ENCODE results near the gene MAN1A2. TPM values are rescaled to one million over a fixed set of nuclear protein-coding genes. Genes with fewer than 3 reads are reported as not detected.
"Not testable (repeated sequence)": the region's sequence is repeated elsewhere in the genome, so short reads cannot be mapped to it uniquely, and the experiment has no call there.

The MAN1A2 gene
- total RNA-seq, 1 experiment from 2014 or later: 46.5 TPM

- no peak for DNase-seq (ENCODE audit: low read depth)
These were observed 189.7 kb downstream of the MAN1A2 start for GRCh38 chr1:117556976-117557375.

DNA sequence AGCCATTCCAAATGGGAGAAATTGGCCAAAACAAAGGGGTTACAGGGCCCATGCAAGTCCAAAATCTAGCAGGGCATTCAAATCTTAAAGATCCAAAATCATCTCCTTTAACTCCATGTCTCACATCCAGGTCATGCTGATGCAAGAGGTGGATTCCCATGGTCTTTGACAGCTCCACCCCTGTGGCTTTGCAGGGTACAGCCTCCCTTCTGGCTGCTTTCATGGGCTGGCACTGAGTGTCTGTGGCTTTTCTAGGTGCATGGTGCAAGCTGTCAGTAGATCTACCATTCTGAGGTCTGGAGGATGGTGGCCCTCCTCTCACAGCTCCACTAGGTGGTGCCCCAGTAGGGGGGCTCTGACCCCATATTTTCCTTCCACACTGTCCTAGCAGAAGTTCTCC, 191.2 kb downstream of the MAN1A2 start:
- DNase-seq (ENCODE audit: low read depth): not testable (repeated sequence)

GRCh38 chr1:117559139-117559538, 191.9 kb downstream of the MAN1A2 start:
- DNase-seq (ENCODE audit: low read depth): no peak

GRCh38 chr1:117559985-117560384, 192.7 kb downstream of the MAN1A2 start:
- no peak for DNase-seq (ENCODE audit: low read depth)

DNA sequence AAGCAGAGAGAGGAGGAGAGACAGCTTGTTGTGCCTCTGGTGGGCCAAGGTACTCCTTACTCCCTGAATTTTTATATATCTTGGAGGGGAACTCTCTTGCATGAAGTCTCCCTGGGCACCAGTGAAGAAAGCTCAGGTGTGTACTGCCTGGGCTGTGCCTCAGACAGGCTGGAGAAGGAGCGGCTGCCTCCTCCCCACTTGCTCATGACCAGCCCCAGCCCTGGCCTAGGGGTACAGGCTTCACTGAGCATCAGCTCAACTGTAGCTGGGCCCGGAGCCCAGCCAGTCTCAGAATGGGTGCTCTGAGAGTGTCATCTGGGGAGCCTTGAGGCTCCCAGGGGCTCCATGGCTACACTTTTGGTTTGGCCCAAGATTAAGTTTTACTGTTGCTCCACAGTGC, 193.8 kb downstream of the MAN1A2 start:
- DNase-seq (ENCODE audit: low read depth): no peak

GRCh38 chr1:117561551-117561950, 194.3 kb downstream of the MAN1A2 start:
- no peak for DNase-seq (ENCODE audit: low read depth)

DNA sequence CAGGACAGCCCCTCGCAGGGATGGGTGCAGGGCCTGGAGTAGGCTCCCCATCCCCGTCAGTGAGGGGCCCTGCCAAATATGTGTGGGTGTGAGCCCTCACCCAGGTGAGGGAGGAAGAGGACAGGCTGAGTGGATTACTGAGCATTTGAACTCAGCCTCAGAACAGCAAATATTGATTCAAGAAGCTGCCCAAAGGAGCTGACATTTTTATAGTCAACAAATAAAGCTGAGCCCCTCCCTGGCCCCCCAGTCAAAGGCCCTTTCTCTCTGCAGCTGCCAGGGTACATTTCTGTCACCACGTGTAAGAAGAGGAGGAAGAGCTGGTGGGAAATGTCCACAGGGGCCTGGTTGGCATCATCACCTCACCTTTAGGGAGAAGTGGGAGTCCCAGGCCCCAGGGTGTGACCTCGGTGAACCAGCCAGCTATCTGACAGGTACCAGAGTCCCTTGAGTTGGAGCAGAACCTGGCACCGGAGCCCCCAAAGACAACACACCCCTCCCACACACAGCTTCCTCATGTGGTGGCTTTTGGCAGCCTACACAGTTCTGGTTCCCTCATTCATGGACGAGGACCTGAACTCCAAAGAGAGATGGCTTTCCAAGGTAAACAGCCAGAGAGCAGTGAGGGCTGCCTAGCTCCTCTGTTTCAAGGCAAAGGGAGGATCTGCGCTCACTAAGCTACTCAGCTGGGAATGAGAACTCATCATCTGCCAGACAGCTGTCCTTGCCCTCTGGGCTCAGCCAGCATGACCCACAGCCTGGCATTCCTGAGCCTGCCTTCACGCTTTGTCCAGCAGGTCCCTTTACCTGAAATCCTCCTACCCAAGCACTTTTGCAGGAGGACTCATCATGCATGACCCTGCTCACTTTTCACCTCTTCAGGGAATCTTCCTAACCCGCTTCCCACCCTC, 195.6 kb downstream of the MAN1A2 start:
- DNase-seq (ENCODE audit: low read depth): no peak

DNA sequence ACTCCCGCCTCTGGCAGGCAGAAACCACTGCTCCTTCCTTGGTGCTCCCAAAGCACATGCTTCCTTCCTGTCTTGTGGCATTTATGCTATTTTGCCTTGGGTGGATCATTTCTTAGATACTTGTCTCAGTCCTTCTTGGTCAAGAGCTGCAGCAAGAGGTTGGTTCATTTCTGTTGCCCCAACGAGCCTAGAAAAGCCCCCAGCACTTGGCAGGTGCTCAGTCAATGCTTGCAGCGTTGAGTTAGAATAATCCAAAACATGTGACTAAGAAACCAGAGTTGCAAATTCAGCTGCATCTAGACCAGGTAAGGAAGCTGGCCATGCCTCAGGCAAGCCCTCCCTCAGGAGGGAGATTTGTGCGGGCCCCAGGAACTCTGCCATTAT, 196.2 kb downstream of the MAN1A2 start:
- no peak for DNase-seq (ENCODE audit: low read depth)

- no peak for DNase-seq (ENCODE audit: low read depth)
These were observed 197.2 kb downstream of the MAN1A2 start for GRCh38 chr1:117564227-117565075.

- DNase-seq (ENCODE audit: low read depth): no peak
These were observed 197.9 kb downstream of the MAN1A2 start for GRCh38 chr1:117565076-117565556.

GRCh38 chr1:117565745-117566455, 198.7 kb downstream of the MAN1A2 start:
- DNase-seq (ENCODE audit: low read depth): no peak

DNA sequence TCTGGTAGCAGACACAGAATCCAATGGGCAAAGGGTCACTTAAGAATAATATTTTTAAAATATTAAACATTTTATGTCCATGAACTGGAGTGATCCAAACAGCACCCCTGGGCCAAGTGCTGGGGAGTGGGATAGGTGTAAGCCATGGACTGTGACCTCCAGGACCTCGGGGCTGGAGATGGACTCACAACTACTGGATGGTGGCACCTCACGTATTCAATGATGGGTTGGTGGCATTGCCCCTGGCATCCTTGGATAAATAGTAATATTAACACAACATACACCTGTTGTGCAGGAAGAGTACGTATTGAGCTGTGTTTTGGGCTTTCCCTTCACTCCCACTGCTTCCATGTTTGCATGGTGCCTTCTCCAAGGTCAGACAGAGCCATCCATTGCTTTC, 199.3 kb downstream of the MAN1A2 start:
- no peak for DNase-seq (ENCODE audit: low read depth)

DNA sequence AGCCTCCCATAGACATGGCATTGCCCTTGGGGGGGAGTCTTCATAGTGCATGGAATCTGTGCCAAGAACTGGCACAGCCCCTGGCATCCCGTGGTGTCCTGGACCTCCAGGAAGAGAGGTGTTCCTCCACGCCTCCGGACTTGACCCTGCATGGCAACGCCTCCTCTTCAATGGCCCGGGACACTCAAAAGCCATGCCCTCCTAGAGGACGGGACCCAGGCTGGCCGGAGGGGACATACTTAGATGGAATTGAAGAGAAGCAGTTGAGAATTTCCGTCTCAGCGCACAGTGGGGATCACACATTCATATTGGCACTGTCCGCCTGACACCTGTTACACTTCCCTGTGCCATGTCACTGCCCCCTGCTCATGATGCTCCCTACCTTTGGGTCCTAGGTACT, 200.2 kb downstream of the MAN1A2 start:
- DNase-seq (ENCODE audit: low read depth): no peak

GRCh38 chr1:117567976-117568375, 200.7 kb downstream of the MAN1A2 start:
- no peak for DNase-seq (ENCODE audit: low read depth)

- no peak for DNase-seq (ENCODE audit: low read depth)
These were observed 201.8 kb downstream of the MAN1A2 start for GRCh38 chr1:117568999-117569398.

- DNase-seq (ENCODE audit: low read depth): no peak
These were observed 202.6 kb downstream of the MAN1A2 start for GRCh38 chr1:117569856-117570255.

GRCh38 chr1:117570988-117571409, 203.8 kb downstream of the MAN1A2 start:
- no peak for DNase-seq (ENCODE audit: low read depth)

GRCh38 chr1:117571496-117571895, 204.2 kb downstream of the MAN1A2 start:
- no peak for DNase-seq (ENCODE audit: low read depth)

GRCh38 chr1:117572546-117572945, 205.3 kb downstream of the MAN1A2 start:
- DNase-seq (ENCODE audit: low read depth): no peak

DNA sequence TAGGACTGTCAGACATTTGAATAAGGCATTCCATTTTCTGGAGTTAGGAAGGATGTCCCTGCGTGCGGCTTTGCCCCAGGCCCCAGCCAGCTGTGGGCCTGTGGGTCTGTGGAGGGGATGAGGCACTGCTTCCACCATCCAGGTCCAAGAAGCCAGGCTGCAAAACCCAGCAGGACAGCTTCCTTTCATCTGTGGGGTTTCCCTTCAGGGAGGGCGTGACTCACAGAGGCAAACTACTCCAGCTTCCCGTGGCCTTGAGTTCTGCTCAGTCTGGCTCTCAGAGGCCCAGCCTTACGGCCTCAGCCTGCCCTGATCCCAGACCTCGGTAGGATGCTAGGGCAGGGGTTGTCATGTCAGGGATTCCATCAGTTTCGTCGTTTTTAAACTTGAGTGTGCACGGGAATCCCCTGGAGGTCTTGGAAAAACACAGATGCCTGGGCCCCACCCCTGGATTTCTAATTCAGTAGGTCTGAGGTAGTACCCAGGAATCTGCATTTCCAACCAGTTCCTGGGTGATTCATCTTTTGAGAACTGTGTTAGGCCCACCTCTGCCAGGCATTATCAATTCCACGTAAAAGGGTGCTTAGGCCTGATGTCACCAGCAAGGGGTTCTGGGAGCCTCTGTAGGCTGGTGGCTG, 206.3 kb downstream of the MAN1A2 start:
- DNase-seq (ENCODE audit: low read depth): peak; percentile 78

DNA sequence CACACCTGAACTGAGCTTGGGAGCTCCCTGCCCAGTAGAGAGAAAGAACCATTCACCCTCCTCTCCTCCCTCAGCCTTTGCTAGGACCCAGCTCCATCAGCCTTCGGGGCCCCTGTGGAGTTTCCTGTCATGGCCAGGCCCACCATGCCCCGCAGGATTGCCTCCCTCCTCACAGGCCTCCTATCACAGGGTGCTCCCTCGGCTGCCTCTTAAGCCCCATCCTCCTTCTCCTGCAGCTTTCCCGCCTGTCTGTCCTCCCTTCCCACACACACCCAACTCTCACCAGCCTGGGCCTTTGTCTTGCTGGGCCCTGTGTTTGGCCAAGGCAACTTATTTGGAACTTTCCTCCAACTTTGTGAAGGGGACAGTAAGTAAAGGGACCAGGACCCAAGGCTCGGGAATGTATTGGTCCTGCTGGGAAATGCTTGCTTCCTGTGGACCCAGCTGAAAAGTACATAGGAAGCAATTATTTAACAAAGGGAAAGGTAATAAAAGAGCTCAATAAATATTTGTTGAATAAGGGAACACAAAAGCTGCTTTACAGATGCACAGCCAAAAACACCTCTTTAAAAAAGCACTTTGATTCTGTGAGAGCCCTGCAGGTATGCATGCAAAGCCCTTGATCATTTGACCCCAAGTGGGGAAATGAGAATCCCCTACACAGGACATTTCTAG, 207.0 kb downstream of the MAN1A2 start:
- DNase-seq (ENCODE audit: low read depth): no peak
